Psoas muscle (tissue), 8 donors: ENCODE data around the gene ARPC4. TPM values are rescaled to one million over a fixed set of nuclear protein-coding genes. Genes with fewer than 3 reads are reported as not detected.

Experiments
- ATAC-seq, 4 donors: fragments of 200-7000 bp; cut with Tn5 transposase; one replicate each; pipeline ENCODE4 v1.9.1; 2020; ENCODE audit warnings: moderate library complexity in 3 of 4, mild to moderate bottlenecking in 2 of 4
- DNase-seq, 2 donors: peaks; one replicate each; pipeline ENCODE4 v3.0.0-alpha.2; 2020
- H3K27ac ChIP-seq: fragments of 200-600 bp; one replicate; pipeline ENCODE4 v1.8.0; 2022
- H3K27me3 ChIP-seq, 3 donors: fragments of 200-600 bp in 1 of 3; one replicate each; pipeline versions ENCODE4 v1.6.1 to v1.8.0; 2013 to 2022; ENCODE audit warnings: low read length in 2 of 3, mild to moderate bottlenecking in 2 of 3, moderate library complexity in 1 of 3; ENCODE audit not compliant: insufficient read depth in 3 of 3
- H3K36me3 ChIP-seq, 2 donors: fragments of 200-600 bp in 1 of 2; one replicate each; pipeline versions ENCODE4 v1.6.1 to v1.8.0; 2013 to 2022; ENCODE audit warnings: low read depth in 1 of 2, mild to moderate bottlenecking in 1 of 2, moderate library complexity in 1 of 2; ENCODE audit not compliant: insufficient read depth in 1 of 2
- H3K4me1 ChIP-seq: fragments of 200-600 bp; one replicate; pipeline ENCODE4 v1.8.0; 2022
- H3K4me3 ChIP-seq: fragments of 200-600 bp; one replicate; pipeline ENCODE4 v1.8.0; 2022; ENCODE audit warnings: mild to moderate bottlenecking
- H3K9me3 ChIP-seq: fragments of 200-600 bp; one replicate; pipeline ENCODE4 v1.8.0; 2022
- CTCF ChIP-seq: fragments of 200-600 bp; IDR thresholded peaks from one replicate; pipeline ENCODE4 v1.8.0; 2022; ENCODE audit warnings: antibody characterized with exemption
- WGBS, 3 donors: extraction: QIAGEN DNeasy Blood & Tissue Kit; methylation state at CpG; one replicate each; pipeline versions ENCODE4 v1.1.6 to v1.1.7; 2013; 5-methylcytosine and 5-hydroxymethylcytosine counted together
- intact Hi-C, 2 donors: fragments of 100-400 bp; cut with DNase I; formaldehyde crosslinking; loops; one replicate each; pipeline versions ENCODE4 v1.11.0 to v1.14.2; 2022
- polyA plus RNA-seq, 3 donors: library from polyadenylated mRNA; stranded (reverse); fragments of 200-250 nt; gene quantifications; one replicate each; pipeline ENCODE4 v1.2.3, GENCODE V29; 2013
- total RNA-seq, 4 donors: library from RNA; stranded (reverse); fragmentation: NEBNext Ultra II Directional in 2 of 4; extraction: Animal tissue kit (Norgen Biotek cat#: 25700) in 2 of 4; gene quantifications; one replicate each; pipeline versions ENCODE4 v1.2.1 to v1.2.4, GENCODE V29; 2021 to 2023
- donor health status: healthy with polysubstance abuse.
- donor health status: DM: no; HTN: no; CAD: no; lungs with moderate emphysema.
- donor health status: Bipolar disorder and iron deficiency.
- donor health status: healthy.
- donor health status: DM: yes; HTN: yes; CAD: no.
- donor health status: DM: no; HTN: no; CAD: no.
- donor health status: DM: no; HTN: no; CAD: no.
- donor health status: DM: yes; HTN: yes; CAD: no.

ARPC4 gene
- total and polyA plus RNA-seq, 7 donors, result 53.9 to 155 (median 89.6) TPM

DNA sequence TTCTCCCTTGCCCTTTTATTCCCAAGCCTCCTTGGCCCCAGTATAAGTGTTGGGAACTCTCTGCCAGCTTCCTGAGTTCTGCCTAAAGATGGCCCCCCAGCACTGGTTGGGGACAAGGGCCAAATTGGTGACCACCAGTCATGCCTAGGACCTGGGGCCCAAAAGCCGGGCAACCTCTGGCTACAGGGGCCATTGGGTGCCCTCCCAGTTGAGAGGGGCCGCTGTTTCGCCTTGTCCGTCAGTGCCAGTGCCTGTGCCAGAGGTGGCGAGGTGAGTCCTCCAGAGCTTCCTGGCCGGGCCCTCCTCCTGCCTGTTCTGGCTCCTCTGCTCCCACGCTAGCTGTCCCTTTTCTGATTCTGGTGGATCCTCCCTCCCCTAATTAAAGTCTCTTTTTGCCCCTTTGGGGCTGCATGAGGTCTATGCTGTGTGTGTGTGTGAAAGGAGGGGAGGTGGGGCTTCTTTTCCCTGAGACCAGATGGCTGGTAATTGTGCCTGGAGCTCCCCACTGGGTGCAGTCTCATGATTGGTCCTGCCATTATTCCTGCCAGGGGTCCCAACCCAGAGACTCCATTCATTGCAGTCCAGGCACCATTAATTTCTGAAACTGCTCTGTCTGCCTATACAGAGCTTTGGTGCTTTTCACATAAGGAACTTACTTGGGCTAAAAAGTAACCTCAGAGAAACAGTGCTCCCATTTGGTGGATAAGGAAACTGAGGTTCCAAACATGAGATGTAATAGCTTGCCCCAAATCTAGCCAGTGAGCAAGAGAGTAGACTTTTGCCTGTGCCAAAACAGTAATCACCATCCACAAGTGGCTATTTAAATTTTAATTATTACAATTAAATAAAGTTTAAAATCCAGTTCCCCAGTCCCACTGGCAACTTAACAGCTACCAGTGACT, 14.1 kb downstream of the ARPC4 start:
- WGBS, 3 donors, result 84 to 96% (median 92%) methylated on average over 7 of the region's 7 CpGs
- Histone ChIP-seq H3K4me1 (peaks cover 29% of the 10 kb centered on the region), H3K27me3 (no peaks in the 10 kb centered on the region), H3K36me3 (peaks cover 13 to 56% of the 10 kb centered on the region in 2 donors), H3K9me3 (no peaks in the 10 kb centered on the region), H3K27ac (no peak overlapping the region), H3K4me3 (no peak overlapping the region)
- no peak for TF ChIP-seq CTCF
- no peak for DNase-seq
- intact Hi-C loops, result no loop called here
- ATAC-seq, result no peak

GRCh38 chr3:9807981-9808344, 15.1 kb downstream of the ARPC4 start:
- TF ChIP-seq CTCF, result no peak
- Histone ChIP-seq H3K27ac (peak overlapping the region; percentile 92), H3K9me3 (no peaks in the 10 kb centered on the region), H3K4me3 (no peak overlapping the region), H3K27me3 (no peaks in the 10 kb centered on the region), H3K36me3 (peaks cover 13 to 48% of the 10 kb centered on the region in 2 donors), H3K4me1 (peaks cover 29% of the 10 kb centered on the region)
- WGBS, 3 donors, result 95 to 100% (median 95%) methylated on average over 2 of the region's 2 CpGs
- ATAC-seq, result no peak
- intact Hi-C loops, result loop anchor here in 1 of 2 donors (2.0 kb wide), 1 partner anchor 37 kb away; the partner anchor contains the start of gene RPUSD3
- DNase-seq, result no peak

- ATAC-seq (peak; percentile 53 to 59 (median 58)), DNase-seq (no peak)
- peak; percentile 6 for TF ChIP-seq CTCF
- Histone ChIP-seq H3K27ac (peak overlapping the region; percentile 92), H3K36me3 (peaks cover 11 to 44% of the 10 kb centered on the region in 2 donors), H3K9me3 (no peaks in the 10 kb centered on the region), H3K4me3 (no peak overlapping the region), H3K4me1 (peaks cover 26% of the 10 kb centered on the region), H3K27me3 (no peaks in the 10 kb centered on the region)
- 66 to 71% (median 70%) methylated on average over 7 of the region's 7 CpGs for WGBS, 3 donors
- intact Hi-C loops, result loop anchor here in 1 of 2 donors (2.0 kb wide), 1 partner anchor 36 kb away; the partner anchor contains the start of gene RPUSD3
Observed at GRCh38 chr3:9808345-9809037, 15.6 kb downstream of the ARPC4 start.

DNA sequence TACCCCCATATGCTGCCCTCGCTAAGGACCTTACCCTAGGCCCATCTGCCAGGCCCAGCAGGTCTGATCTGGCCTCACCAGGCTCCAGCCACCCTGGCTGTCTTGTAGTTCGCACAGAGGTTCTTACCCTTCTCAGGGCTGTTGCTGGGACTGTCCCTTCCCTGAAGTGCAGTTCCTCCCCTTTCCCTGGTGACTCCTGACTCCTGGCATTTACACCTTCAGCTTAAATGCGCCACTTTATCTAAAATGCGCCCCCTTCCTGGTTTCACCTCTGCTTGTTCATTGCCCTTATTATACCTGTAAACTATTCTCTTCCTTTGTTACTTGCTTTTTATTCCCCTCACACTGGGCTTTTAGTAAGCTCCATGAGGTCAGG, 16.3 kb downstream of the ARPC4 start:
- WGBS, 3 donors, result 89 to 93% (median 89%) methylated on average over 4 of the region's 4 CpGs
- no peaks in the 10 kb centered on the region for H3K9me3 ChIP-seq
- ATAC-seq (peak in 2 of 4 donors; percentile 13 to 26), DNase-seq (no peak)
- peak overlapping the region; percentile 87 for H3K4me3 ChIP-seq
- intact Hi-C loops, result loop anchor here in 1 of 2 donors (2.0 kb wide), 1 partner anchor 36 kb away; the partner anchor contains the start of gene RPUSD3
- peaks cover 19% of the 10 kb centered on the region for H3K4me1 ChIP-seq
- peak overlapping the region; percentile 92 for H3K27ac ChIP-seq
- peaks cover 4 to 36% of the 10 kb centered on the region in 2 donors for H3K36me3 ChIP-seq
- TF ChIP-seq CTCF, result no peak
- H3K27me3 ChIP-seq, result no peaks in the 10 kb centered on the region
